SK-N-SH (cell line): ENCODE measurements around the gene PRKAB2. TPM values are rescaled to one million over a fixed set of nuclear protein-coding genes. Genes with fewer than 3 reads are reported as not detected.
A peak's percentile ranks its signal among the peaks of the same experiment; 100 is the strongest.

Source experiments
- CTCF ChIA-PET: fragments of 300-600, 350-600 bp; formaldehyde crosslinking; extraction: SDS; loops from one replicate; lab custom pipeline; 2021; lab: Yijun Ruan, JAX
- POLR2A ChIA-PET: fragments of 350-600 bp; sonication (Branson Sonifier 250); formaldehyde crosslinking; extraction: SDS; loops from one replicate; lab custom pipeline; 2020; ENCODE audit warnings: antibody characterized with exemption, inconsistent platforms; lab: Yijun Ruan, JAX
- DNase-seq: peaks from one replicate; pipeline ENCODE4 v3.0.0; 2012
- H2AFZ ChIP-seq: fragments of 200-600 bp; sonication (generic); 2 replicates; pipeline ENCODE4 v1.8.1; 2016; ENCODE audit warnings: antibody characterized with exemption, mild to moderate bottlenecking, low read depth
- H3F3A ChIP-seq: fragments of 200-600 bp; sonication (generic); replicated peaks from 2 replicates; pipeline ENCODE3; 2016; ENCODE audit warnings: antibody characterized with exemption, mild to moderate bottlenecking; ENCODE audit not compliant: insufficient read depth
- H3K27ac ChIP-seq, 2 experiments: fragments of 200-500 bp in 1 of 2; fragments of 200-600 bp in 1 of 2; sonication (Bioruptor generic) in 1 of 2; sonication (generic), shearing (Covaris generic) in 1 of 2; 2 replicates each; pipeline versions ENCODE4 v1.5.1 to v1.6.1; 2014 to 2016; ENCODE audit warnings: low read depth in 2 of 2, inconsistent platforms in 1 of 2, low read length in 1 of 2, mild to moderate bottlenecking in 1 of 2, mixed read lengths in 1 of 2
- H3K27me3 ChIP-seq: fragments of 200-600 bp; sonication (generic), shearing (Covaris generic); 2 replicates; pipeline ENCODE4 v1.6.1; 2016; ENCODE audit warnings: mixed run types; ENCODE audit not compliant: insufficient read depth
- H3K36me3 ChIP-seq, 2 experiments: fragments of 200-500 bp in 1 of 2; fragments of 200-600 bp in 1 of 2; sonication (Bioruptor generic) in 1 of 2; sonication (generic) in 1 of 2; replicated peaks in 1 of 2; 2 replicates each; pipeline versions ENCODE3 to v1.5.1; 2014 to 2016; ENCODE audit warnings: low read length in 1 of 2, mild to moderate bottlenecking in 1 of 2; ENCODE audit not compliant: insufficient read depth in 2 of 2, control insufficient read depth in 1 of 2
- H3K4me1 ChIP-seq, 2 experiments: fragments of 200-500 bp in 1 of 2; fragments of 200-600 bp in 1 of 2; sonication (Bioruptor generic) in 1 of 2; sonication (generic), shearing (Covaris generic) in 1 of 2; 2 replicates each; pipeline versions ENCODE4 v1.5.1 to v1.6.1; 2014 to 2016; ENCODE audit warnings: low read depth in 1 of 2, low read length in 1 of 2, mixed run types in 1 of 2; ENCODE audit not compliant: insufficient read depth in 2 of 2, control insufficient read depth in 1 of 2
- H3K4me2 ChIP-seq: fragments of 200-600 bp; sonication (generic), shearing (Covaris generic); 2 replicates; pipeline ENCODE4 v1.6.1; 2017; ENCODE audit warnings: mixed run types
- H3K4me3 ChIP-seq, 2 experiments: fragments of 200-500 bp in 1 of 2; fragments of 200-600 bp in 1 of 2; sonication (Bioruptor generic) in 1 of 2; sonication (generic), shearing (Covaris generic) in 1 of 2; 2 replicates each; pipeline versions ENCODE4 v1.5.1 to v1.8.1; 2014 to 2016; ENCODE audit warnings: low read depth in 2 of 2, inconsistent platforms in 1 of 2, low read length in 1 of 2, mild to moderate bottlenecking in 1 of 2, mixed read lengths in 1 of 2, moderate library complexity in 1 of 2
- H3K79me2 ChIP-seq: fragments of 200-600 bp; sonication (generic); 2 replicates; pipeline ENCODE4 v1.8.1; 2017; ENCODE audit warnings: mild to moderate bottlenecking; ENCODE audit not compliant: insufficient read depth
- H3K9ac ChIP-seq: fragments of 200-600 bp; sonication (generic); 2 replicates; pipeline ENCODE4 v1.6.1; 2017; ENCODE audit warnings: mixed run types
- H3K9me2 ChIP-seq: fragments of 200-600 bp; sonication (generic); 2 replicates; pipeline ENCODE4 v1.6.1; 2017; ENCODE audit warnings: mixed run types
- H3K9me3 ChIP-seq: fragments of 200-600 bp; sonication (generic); 2 replicates; pipeline ENCODE4 v1.6.1; 2017; ENCODE audit warnings: mixed run types, mild to moderate bottlenecking, moderate library complexity
- H4K20me1 ChIP-seq: fragments of 200-600 bp; sonication (generic); 2 replicates; pipeline ENCODE4 v1.6.1; 2017; ENCODE audit warnings: mild to moderate bottlenecking, mixed run types; ENCODE audit not compliant: insufficient read depth
- ELF1 ChIP-seq: IDR thresholded peaks from 2 replicates; pipeline ENCODE4 v1.4.0; 2012
- EZH2phosphoT487 ChIP-seq: fragments of 200-600 bp; sonication (generic); IDR thresholded peaks from 2 replicates; pipeline ENCODE4 v1.6.1; 2017; ENCODE audit warnings: low read depth, mixed run types, mild to moderate bottlenecking, antibody characterized with exemption, moderate library complexity, borderline replicate concordance
- FOSL2 ChIP-seq: IDR thresholded peaks from 2 replicates; pipeline ENCODE4 v1.4.0; 2012; ENCODE audit warnings: low read depth, mild to moderate bottlenecking, moderate library complexity, borderline replicate concordance
- FOXM1 ChIP-seq: IDR thresholded peaks from 2 replicates; pipeline ENCODE4 v1.4.0; 2012; ENCODE audit warnings: low read depth, mild to moderate bottlenecking
- GABPA ChIP-seq: IDR thresholded peaks from 2 replicates; pipeline ENCODE4 v1.4.0; 2012; ENCODE audit warnings: low read depth, mild to moderate bottlenecking
- GATA2 ChIP-seq: sonication (generic); formaldehyde crosslinking; IDR thresholded peaks from 2 replicates; pipeline ENCODE4 v1.5.0; 2020; ENCODE audit warnings: mild to moderate bottlenecking, missing genetic modification reagents
- NFIC ChIP-seq: IDR thresholded peaks from 2 replicates; pipeline ENCODE4 v1.4.0; 2012; ENCODE audit warnings: borderline replicate concordance
- PBX3 ChIP-seq: IDR thresholded peaks from 2 replicates; pipeline ENCODE4; 2012
- POLR2AphosphoS5 ChIP-seq: IDR thresholded peaks from 2 replicates; pipeline ENCODE4 v1.6.1; 2012; ENCODE audit warnings: low read depth, low read length
- RCOR1 ChIP-seq: fragments of 150-350 bp; IDR thresholded peaks from 2 replicates; pipeline ENCODE4 v1.6.1; 2017; ENCODE audit warnings: antibody characterized with exemption, low read length
- TAF1 ChIP-seq: IDR thresholded peaks from 2 replicates; pipeline ENCODE4 v1.6.1; 2012; ENCODE audit warnings: low read depth, mild to moderate bottlenecking, low read length, moderate library complexity, borderline replicate concordance
- TEAD4 ChIP-seq: IDR thresholded peaks from 2 replicates; pipeline ENCODE4 v1.4.0; 2012; ENCODE audit warnings: mild to moderate bottlenecking, borderline replicate concordance; ENCODE audit not compliant: insufficient read depth
- ZBTB33 ChIP-seq: IDR thresholded peaks from 2 replicates; pipeline ENCODE4 v1.4.0; 2012; ENCODE audit warnings: low read depth, borderline replicate concordance
- WGBS: methylation state at CpG from one replicate; pipeline ENCODE4 v1.1.6; 2017; ENCODE audit warnings: low lambda C conversion rate; 5-methylcytosine and 5-hydroxymethylcytosine counted together
- polyA plus RNA-seq, 3 experiments: library from polyadenylated mRNA; depleted of rRNA; stranded (reverse); fragments of >200 nt; gene quantifications; 2 replicates each; pipeline ENCODE4 v1.2.3, GENCODE V29; 2012

Gene PRKAB2
- polyA plus RNA-seq, 1 of the 3 experiments (the other 2 are of a cell fraction), result 6.2 TPM

- TF ChIP-seq ZBTB33, result no peak
- no peak for TF ChIP-seq FOXM1
- TF ChIP-seq EZH2phosphoT487, result no peak
- no peak for TF ChIP-seq GATA2 (CRISPR knock-in tag)
- TF ChIP-seq TAF1, result peak; percentile 68
- TF ChIP-seq ELF1, result no peak; the same call in 1 of the 2 replicates
- peak; percentile 27; the same call in 1 of the 2 replicates for TF ChIP-seq NFIC
- TF ChIP-seq, all 33 proteins: peak for 17
These were observed at the start of gene PRKAB2 (continued) for GRCh38 chr1:147172168-147173016.

GRCh38 chr1:147218606-147219005 is 46.3 kb upstream of the PRKAB2 start:
- Histone ChIP-seq H3K9me2 (no peaks in the 10 kb centered on the region), H3K27me3 (no peaks in the 10 kb centered on the region), H3K4me3 (no peak overlapping the region), H3K79me2 (no peaks in the 10 kb centered on the region), H3K9ac (no peak overlapping the region), H3F3A (no peaks in the 10 kb centered on the region), H3K36me3 (no peaks in the 10 kb centered on the region), H3K9me3 (no peaks in the 10 kb centered on the region), H3K27ac (no peak overlapping the region), H3K4me1 (no peaks in the 10 kb centered on the region; a peak in 1 of 4 replicates), H3K4me2 (no peak overlapping the region), H2AFZ (no peak overlapping the region), H4K20me1 (no peaks in the 10 kb centered on the region)
- WGBS, result 31% methylated on average over 3 of the region's 3 CpGs
- CTCF ChIA-PET, result no interaction called here
- POLR2A ChIA-PET, result no interaction called here
- TF ChIP-seq TEAD4, result no peak
- no peak for TF ChIP-seq GABPA
- TF ChIP-seq PBX3, result no peak
- TF ChIP-seq RCOR1, result no peak
- TF ChIP-seq POLR2AphosphoS5, result no peak
- TF ChIP-seq ZBTB33, result no peak
- TF ChIP-seq FOSL2, result no peak
- TF ChIP-seq ELF1, result no peak
- no peak for DNase-seq
